ENCODE data around the gene ZFC3H1. TPM values are rescaled to one million over a fixed set of nuclear protein-coding genes. Genes with fewer than 3 reads are reported as not detected.

The ZFC3H1 gene
- total and polyA plus RNA-seq, 9 of the 15 experiments (the other 6 are each of a cell fraction or from before 2014, with no cell fraction given), result 14.8 to 80.5 (median 22.1) TPM

- TF ChIP-seq, protein P1, sequence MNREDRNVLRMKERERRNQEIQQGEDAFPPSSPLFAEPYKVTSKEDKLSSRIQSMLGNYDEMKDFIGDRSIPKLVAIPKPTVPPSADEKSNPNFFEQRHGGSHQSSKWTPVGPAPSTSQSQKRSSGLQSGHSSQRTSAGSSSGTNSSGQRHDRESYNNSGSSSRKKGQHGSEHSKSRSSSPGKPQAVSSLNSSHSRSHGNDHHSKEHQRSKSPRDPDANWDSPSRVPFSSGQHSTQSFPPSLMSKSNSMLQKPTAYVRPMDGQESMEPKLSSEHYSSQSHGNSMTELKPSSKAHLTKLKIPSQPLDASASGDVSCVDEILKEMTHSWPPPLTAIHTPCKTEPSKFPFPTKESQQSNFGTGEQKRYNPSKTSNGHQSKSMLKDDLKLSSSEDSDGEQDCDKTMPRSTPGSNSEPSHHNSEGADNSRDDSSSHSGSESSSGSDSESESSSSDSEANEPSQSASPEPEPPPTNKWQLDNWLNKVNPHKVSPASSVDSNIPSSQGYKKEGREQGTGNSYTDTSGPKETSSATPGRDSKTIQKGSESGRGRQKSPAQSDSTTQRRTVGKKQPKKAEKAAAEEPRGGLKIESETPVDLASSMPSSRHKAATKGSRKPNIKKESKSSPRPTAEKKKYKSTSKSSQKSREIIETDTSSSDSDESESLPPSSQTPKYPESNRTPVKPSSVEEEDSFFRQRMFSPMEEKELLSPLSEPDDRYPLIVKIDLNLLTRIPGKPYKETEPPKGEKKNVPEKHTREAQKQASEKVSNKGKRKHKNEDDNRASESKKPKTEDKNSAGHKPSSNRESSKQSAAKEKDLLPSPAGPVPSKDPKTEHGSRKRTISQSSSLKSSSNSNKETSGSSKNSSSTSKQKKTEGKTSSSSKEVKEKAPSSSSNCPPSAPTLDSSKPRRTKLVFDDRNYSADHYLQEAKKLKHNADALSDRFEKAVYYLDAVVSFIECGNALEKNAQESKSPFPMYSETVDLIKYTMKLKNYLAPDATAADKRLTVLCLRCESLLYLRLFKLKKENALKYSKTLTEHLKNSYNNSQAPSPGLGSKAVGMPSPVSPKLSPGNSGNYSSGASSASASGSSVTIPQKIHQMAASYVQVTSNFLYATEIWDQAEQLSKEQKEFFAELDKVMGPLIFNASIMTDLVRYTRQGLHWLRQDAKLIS (CRISPR knock-in tag; IDR thresholded peaks at IDR 0.05), result 0 out of 2 replicates have a peak, but pooled peaks have one; percentile 41
- no peak for TF ChIP-seq ZNF133 (CRISPR knock-in tag; IDR thresholded peaks at IDR 0.05)
- TF ChIP-seq ATF7 (IDR thresholded peaks at IDR 0.05), result peak; percentile 74; the same call in 1 of the 2 replicates
- TF ChIP-seq CTBP1 (IDR thresholded peaks at IDR 0.05; ENCODE audit: borderline replicate concordance), result peak; percentile 86; the same call in 1 of the 2 replicates
- TF ChIP-seq KLF1 (tag; IDR thresholded peaks at IDR 0.05), result no peak
- 0 out of 2 replicates have a peak, but pooled peaks have one; percentile 63 for TF ChIP-seq PHF21A (IDR thresholded peaks at IDR 0.05; ENCODE audit: borderline replicate concordance, low read depth)
- TF ChIP-seq MAFG (tag; conservative IDR thresholded peaks at IDR 0.05), result no peak
- no peak for TF ChIP-seq CBFB (CRISPR knock-in tag; IDR thresholded peaks at IDR 0.05)
- TF ChIP-seq RNF2 (IDR thresholded peaks at IDR 0.05), result peak; percentile 29; the same call in 1 of the 2 replicates
- no peak for TF ChIP-seq SNRNP70 (optimal IDR thresholded peaks at IDR 0.05; ENCODE audit: low read depth, low read length)
- TF ChIP-seq NCOA4 (IDR thresholded peaks at IDR 0.05; ENCODE audit: partially characterized antibody), result no peak
- TF ChIP-seq, protein P2, sequence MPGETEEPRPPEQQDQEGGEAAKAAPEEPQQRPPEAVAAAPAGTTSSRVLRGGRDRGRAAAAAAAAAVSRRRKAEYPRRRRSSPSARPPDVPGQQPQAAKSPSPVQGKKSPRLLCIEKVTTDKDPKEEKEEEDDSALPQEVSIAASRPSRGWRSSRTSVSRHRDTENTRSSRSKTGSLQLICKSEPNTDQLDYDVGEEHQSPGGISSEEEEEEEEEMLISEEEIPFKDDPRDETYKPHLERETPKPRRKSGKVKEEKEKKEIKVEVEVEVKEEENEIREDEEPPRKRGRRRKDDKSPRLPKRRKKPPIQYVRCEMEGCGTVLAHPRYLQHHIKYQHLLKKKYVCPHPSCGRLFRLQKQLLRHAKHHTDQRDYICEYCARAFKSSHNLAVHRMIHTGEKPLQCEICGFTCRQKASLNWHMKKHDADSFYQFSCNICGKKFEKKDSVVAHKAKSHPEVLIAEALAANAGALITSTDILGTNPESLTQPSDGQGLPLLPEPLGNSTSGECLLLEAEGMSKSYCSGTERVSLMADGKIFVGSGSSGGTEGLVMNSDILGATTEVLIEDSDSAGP (CRISPR knock-in tag; IDR thresholded peaks at IDR 0.05), result no peak
- TF ChIP-seq CBX8 (IDR thresholded peaks at IDR 0.05; ENCODE audit: borderline replicate concordance, extremely low read depth, low read depth, low read length, poor library complexity, severe bottlenecking), result no peak
- TF ChIP-seq KLF6 (CRISPR knock-in tag; IDR thresholded peaks at IDR 0.05; ENCODE audit: borderline replicate concordance), result no peak
- 0 out of 2 replicates have a peak, but pooled peaks have one; percentile 28 for TF ChIP-seq KAT7 (CRISPR knock-in tag; IDR thresholded peaks at IDR 0.05; ENCODE audit: borderline replicate concordance)
- TF ChIP-seq, protein P3, sequence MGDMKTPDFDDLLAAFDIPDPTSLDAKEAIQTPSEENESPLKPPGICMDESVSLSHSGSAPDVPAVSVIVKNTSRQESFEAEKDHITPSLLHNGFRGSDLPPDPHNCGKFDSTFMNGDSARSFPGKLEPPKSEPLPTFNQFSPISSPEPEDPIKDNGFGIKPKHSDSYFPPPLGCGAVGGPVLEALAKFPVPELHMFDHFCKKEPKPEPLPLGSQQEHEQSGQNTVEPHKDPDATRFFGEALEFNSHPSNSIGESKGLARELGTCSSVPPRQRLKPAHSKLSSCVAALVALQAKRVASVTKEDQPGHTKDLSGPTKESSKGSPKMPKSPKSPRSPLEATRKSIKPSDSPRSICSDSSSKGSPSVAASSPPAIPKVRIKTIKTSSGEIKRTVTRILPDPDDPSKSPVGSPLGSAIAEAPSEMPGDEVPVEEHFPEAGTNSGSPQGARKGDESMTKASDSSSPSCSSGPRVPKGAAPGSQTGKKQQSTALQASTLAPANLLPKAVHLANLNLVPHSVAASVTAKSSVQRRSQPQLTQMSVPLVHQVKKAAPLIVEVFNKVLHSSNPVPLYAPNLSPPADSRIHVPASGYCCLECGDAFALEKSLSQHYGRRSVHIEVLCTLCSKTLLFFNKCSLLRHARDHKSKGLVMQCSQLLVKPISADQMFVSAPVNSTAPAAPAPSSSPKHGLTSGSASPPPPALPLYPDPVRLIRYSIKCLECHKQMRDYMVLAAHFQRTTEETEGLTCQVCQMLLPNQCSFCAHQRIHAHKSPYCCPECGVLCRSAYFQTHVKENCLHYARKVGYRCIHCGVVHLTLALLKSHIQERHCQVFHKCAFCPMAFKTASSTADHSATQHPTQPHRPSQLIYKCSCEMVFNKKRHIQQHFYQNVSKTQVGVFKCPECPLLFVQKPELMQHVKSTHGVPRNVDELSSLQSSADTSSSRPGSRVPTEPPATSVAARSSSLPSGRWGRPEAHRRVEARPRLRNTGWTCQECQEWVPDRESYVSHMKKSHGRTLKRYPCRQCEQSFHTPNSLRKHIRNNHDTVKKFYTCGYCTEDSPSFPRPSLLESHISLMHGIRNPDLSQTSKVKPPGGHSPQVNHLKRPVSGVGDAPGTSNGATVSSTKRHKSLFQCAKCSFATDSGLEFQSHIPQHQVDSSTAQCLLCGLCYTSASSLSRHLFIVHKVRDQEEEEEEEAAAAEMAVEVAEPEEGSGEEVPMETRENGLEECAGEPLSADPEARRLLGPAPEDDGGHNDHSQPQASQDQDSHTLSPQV (IDR thresholded peaks at IDR 0.05), result peak; percentile 79
- TF ChIP-seq CAMTA2 (CRISPR knock-in tag; conservative IDR thresholded peaks at IDR 0.05), result 0 out of 2 replicates have a peak, but pooled peaks have one; percentile 34
Measured at GRCh38 chr12:71685914-71686657, 22.4 kb upstream of the ZFC3H1 start, which contains the start of gene TMEM19 (continued).

Data from K562 (cell line).